SIG-M5 treated with dmso at 0.1 percent for 504 hours (cell line): ENCODE measurements around the gene TBC1D17.
A peak's percentile ranks its signal among the peaks of the same experiment; 100 is the strongest.

Source experiments
- DNase-seq: peaks from one replicate; lab custom pipeline; 2025; ENCODE audit not compliant: unreplicated experiment; lab: John Stamatoyannopoulos, UW

Gene TBC1D17

DNA sequence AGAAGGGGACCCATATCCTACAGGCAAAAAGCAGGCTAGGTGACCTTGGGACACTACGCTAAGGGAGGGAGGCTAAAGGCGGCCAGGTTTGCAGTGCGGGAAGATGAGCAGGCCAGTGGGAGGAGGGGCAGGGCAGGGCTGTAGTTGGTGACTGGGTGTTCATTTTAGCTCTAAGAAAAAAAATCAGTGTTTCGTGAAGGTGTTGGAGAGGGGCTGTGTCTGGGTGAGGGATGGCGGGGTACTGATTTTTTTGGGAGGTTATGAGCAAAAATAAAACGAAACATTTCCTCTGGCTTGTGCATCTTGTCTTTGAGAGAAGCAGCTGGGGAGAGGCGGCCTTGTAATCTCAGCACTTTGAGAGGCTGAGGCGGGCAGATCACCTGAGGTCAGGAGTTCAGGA lies 56.1 kb downstream of the TBC1D17 start:
- DNase-seq, result no peak

DNA sequence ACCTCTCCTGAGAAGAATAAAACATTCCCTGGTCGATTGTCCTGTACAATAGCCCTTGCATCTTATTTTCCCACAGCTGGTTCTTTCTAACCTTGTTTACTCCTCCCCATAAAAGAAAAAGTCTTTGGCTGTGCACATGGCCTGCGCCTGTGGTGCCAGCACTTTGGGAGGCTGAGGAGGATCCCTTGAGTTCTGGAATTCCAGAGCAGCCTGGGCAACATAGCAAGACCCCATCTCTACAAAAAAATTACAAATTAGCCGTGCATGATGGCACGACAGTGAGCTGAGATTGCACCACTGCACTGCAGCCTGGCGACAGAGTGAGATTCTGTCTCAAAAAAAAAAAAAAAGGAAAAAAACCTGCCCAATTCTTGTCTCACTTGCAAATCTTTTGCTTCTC lies 59.0 kb downstream of the TBC1D17 start:
- DNase-seq, result no peak

DNA sequence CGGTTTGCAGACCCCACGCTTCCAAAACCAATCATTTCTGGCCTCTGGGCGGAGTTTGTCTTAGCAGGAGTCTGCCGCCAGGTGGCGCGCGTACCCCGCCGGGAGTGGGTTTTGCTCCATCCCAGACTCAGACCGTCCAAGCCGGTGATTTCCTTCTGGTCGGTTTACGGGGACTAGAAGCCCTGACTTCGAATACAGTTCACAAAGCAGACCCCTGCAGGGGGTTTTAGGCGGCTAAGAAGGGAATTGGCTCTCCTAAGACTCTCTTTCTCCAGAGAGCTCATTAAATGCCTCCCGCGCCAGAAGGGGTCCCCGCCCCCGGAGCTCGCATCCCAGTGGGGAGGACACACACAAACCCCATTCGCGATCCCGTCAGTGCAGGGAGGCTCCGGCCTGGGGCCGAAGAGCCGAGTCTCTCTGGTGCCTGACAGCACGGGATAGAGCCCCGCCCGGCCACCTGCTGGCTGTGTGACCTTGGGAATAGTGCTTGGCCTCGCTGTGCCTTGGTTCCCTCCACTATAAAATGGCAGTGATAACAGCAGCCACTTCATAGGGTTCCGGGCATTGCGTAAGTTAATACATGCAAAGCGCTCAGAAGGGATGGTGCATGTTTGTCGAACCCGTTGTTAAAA lies 60.4 kb downstream of the TBC1D17 start:
- peak; percentile 40 for DNase-seq
